Brain microvascular endothelial cell (primary cell): Measurements from ENCODE around the gene RFWD3.

Experiments used
- DNase-seq: peaks from one replicate; pipeline ENCODE4 v3.0.0-alpha.2; 2020
- H3K27ac ChIP-seq: fragments of 250-450 bp; sonication (Bioruptor Pico); 2 replicates; pipeline ENCODE4 v1.5.1; 2020; ENCODE audit warnings: mild to moderate bottlenecking, moderate library complexity
- H3K27me3 ChIP-seq: fragments of 250-450 bp; sonication (Bioruptor Pico); replicated peaks from 2 replicates; pipeline ENCODE4 v1.5.1; 2020; ENCODE audit warnings: mild to moderate bottlenecking
- H3K36me3 ChIP-seq: fragments of 250-450 bp; sonication (Bioruptor Pico); replicated peaks from 2 replicates; pipeline ENCODE4 v1.5.1; 2020; ENCODE audit warnings: mild to moderate bottlenecking
- H3K4me3 ChIP-seq: 2 replicates; pipeline ENCODE4 v1.5.1; 2011; ENCODE audit warnings: low read depth, mild to moderate bottlenecking, control low read depth, low read length, moderate library complexity
- in situ Hi-C: cut with HindIII; loops from 2 replicates; pipeline ENCODE4 v1.10.0; 2017; ENCODE audit warnings: low sequenced_read_pairs, low pct_ligation_motif_present
- TF ChIP-seq, protein P1 (sequence below): IDR thresholded peaks from 2 replicates; pipeline ENCODE4 v1.5.1; 2011; ENCODE audit warnings: low read depth, mild to moderate bottlenecking, moderate library complexity, low read length, control low read depth, inconsistent platforms; ENCODE audit errors: missing control alignments

Gene RFWD3

GRCh38 chr16:74583926-74584666 lies 82.6 kb downstream of the RFWD3 start:
- Histone ChIP-seq H3K4me3 (no peak overlapping the region), H3K27ac (no peak overlapping the region), H3K27me3 (no peaks in the 10 kb centered on the region), H3K36me3 (no peaks in the 10 kb centered on the region)
- in situ Hi-C loops = no loop called here
- DNase-seq = no peak
- TF ChIP-seq, protein P1, sequence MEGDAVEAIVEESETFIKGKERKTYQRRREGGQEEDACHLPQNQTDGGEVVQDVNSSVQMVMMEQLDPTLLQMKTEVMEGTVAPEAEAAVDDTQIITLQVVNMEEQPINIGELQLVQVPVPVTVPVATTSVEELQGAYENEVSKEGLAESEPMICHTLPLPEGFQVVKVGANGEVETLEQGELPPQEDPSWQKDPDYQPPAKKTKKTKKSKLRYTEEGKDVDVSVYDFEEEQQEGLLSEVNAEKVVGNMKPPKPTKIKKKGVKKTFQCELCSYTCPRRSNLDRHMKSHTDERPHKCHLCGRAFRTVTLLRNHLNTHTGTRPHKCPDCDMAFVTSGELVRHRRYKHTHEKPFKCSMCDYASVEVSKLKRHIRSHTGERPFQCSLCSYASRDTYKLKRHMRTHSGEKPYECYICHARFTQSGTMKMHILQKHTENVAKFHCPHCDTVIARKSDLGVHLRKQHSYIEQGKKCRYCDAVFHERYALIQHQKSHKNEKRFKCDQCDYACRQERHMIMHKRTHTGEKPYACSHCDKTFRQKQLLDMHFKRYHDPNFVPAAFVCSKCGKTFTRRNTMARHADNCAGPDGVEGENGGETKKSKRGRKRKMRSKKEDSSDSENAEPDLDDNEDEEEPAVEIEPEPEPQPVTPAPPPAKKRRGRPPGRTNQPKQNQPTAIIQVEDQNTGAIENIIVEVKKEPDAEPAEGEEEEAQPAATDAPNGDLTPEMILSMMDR = no peak

DNA sequence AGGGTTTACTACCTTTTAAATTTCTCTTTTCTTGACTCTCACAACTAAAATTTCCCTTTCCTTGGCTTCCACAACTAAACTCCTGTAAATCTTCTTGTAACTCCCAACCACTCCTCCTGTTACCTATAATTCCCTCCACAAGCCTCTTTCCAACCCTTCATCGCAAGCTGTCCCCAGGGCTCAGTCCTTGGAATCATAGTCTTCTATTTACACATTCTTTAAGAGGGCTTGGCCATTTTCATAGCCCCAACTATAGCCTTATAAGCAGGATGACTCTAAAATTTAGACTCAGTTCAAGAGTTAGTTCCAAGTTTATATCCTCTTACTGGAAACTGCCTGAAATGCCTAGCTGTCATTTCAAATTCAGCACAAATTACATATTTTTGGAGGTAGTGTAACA lies 83.7 kb downstream of the RFWD3 start:
- TF ChIP-seq, protein P1 = no peak
- DNase-seq = no peak
- H3K27me3 ChIP-seq = no peaks in the 10 kb centered on the region
- H3K27ac ChIP-seq = no peak overlapping the region
- in situ Hi-C loops = no loop called here
- H3K36me3 ChIP-seq = no peaks in the 10 kb centered on the region
- no peak overlapping the region for H3K4me3 ChIP-seq

DNA sequence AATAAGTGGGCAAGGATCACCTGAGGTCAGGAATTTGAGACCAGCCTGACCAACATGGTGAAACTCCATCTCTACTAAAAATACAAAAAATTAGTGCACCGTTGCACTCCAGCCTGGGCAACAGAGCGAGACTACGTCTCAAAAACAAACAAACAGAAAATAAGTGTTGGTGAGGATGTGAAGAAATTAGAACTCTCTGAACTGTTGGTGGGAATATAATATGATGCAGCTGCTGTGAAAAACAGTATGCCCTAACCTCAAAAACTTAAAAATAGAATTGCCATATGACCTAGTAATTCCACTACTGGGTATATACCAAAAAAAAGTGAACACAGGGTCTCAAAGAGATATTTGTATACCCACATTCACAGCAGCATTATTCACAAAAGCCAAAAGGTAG lies 85.8 kb downstream of the RFWD3 start:
- Histone ChIP-seq H3K27me3 (no peaks in the 10 kb centered on the region), H3K27ac (no peak overlapping the region), H3K4me3 (no peak overlapping the region), H3K36me3 (no peaks in the 10 kb centered on the region)
- DNase-seq = no peak
- TF ChIP-seq, protein P1 = no peak
- in situ Hi-C loops = no loop called here

- Histone ChIP-seq H3K4me3 (no peak overlapping the region), H3K27ac (no peak overlapping the region), H3K36me3 (no peaks in the 10 kb centered on the region), H3K27me3 (no peaks in the 10 kb centered on the region)
- TF ChIP-seq, protein P1 = no peak
- in situ Hi-C loops = no loop called here
- no peak for DNase-seq
These were observed 87.8 kb downstream of the RFWD3 start for GRCh38 chr16:74578838-74579237.

DNA sequence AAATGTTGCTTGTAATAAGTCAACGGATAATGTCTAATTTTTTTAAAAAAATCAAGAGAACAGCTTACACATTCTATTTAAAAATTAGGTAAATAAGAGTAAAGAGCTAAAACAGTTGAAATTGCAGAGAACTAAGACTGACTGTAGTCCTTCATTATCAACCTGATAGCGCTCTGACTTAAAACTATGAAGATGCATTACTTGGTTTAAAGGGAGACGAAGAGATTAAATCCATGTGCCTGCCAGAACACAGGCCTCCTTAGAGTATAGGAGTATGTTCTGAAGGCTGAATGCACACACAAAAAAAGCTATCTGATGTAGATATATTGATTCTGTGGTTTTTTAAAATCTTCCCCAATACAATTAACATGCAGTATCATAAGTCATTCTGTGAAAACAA lies 88.2 kb downstream of the RFWD3 start:
- TF ChIP-seq, protein P1 = no peak
- Histone ChIP-seq H3K36me3 (no peaks in the 10 kb centered on the region), H3K27ac (no peak overlapping the region), H3K27me3 (no peaks in the 10 kb centered on the region), H3K4me3 (no peak overlapping the region)
- DNase-seq = no peak
- in situ Hi-C loops = no loop called here

DNA sequence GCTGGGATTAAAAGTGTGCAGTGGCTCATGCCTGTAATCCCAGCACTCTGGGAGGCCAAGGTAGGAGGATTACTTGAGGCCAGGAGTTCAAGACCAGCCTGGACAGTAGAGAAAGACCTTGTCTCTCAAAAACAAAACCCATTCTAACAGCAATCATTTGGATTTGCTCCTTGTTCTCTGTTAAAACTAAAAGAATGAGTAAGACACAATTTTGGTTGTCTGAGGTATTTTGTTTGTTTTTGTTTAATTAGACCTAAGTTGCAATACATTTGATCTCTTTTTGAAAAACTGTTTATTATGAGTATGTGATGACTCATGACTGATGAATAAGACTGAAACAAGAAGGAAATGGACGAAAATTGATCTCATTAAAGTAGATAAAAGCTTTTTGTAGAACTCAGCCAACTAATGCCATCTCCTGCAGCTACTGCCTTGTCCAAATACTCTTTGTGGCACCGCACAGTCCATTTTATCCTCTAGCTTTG lies 88.8 kb downstream of the RFWD3 start:
- Histone ChIP-seq H3K4me3 (no peak overlapping the region), H3K27ac (no peak overlapping the region), H3K36me3 (no peaks in the 10 kb centered on the region), H3K27me3 (no peaks in the 10 kb centered on the region)
- TF ChIP-seq, protein P1 = no peak
- DNase-seq = no peak
- in situ Hi-C loops = no loop called here
